NCI-H1105 (cell line): ENCODE results near the gene DCUN1D1.
A peak's percentile ranks its signal among the peaks of the same experiment; 100 is the strongest.

Source experiments
- DNase-seq: peaks from one replicate; lab custom pipeline; 2025; lab: John Stamatoyannopoulos, UW

Gene DCUN1D1

GRCh38 chr3:182935803-182936202, 44.5 kb downstream of the DCUN1D1 start:
- DNase-seq: no peak

- no peak for DNase-seq
Measured at GRCh38 chr3:182925944-182926337, 54.4 kb downstream of the DCUN1D1 start.

GRCh38 chr3:182925330-182925943, 54.9 kb downstream of the DCUN1D1 start:
- no peak for DNase-seq

- no peak for DNase-seq
Measured at GRCh38 chr3:182921665-182922355, 58.5 kb downstream of the DCUN1D1 start.

GRCh38 chr3:182920515-182921084, 59.7 kb downstream of the DCUN1D1 start:
- no peak for DNase-seq

GRCh38 chr3:182919866-182920357, 60.4 kb downstream of the DCUN1D1 start:
- DNase-seq: no peak

DNA sequence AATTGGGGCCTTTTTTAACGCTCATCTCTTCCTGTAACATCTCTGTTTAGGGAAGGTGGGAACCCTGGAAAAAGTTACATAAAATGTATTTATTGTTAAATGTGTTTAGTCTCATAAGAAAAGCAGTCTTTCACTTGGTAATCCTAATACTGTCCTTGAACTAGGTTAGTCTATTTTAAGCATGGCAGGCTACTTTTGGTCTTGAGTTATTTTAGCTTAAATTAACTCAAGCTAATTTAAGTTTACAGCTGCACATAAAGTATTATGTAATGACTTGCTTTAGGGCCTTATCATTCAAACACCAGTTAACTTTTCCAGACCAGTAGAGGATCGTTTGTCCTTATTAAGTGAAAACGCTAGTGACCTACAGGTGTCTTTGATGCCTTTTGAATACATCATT, 63.2 kb downstream of the DCUN1D1 start:
- DNase-seq: no peak

DNA sequence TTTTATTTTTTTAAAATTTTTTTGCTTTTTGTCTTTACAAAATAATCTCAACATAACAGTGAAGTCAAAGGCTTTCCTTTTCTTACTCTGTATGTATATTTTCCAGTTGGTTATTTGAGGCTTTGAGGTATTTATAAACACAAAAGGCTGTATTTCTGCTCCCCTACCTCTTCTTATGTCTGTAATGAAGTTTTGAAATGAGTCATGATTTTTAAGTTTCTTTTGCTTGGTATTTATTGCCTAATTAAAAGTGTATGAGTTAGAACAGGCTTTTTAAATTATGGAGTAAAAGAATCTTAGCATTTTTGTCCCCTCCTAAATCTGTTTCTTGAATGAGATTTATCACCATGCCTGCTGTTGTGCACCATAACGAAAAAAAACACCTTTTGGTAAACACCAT, 66.0 kb downstream of the DCUN1D1 start:
- DNase-seq: no peak

DNA sequence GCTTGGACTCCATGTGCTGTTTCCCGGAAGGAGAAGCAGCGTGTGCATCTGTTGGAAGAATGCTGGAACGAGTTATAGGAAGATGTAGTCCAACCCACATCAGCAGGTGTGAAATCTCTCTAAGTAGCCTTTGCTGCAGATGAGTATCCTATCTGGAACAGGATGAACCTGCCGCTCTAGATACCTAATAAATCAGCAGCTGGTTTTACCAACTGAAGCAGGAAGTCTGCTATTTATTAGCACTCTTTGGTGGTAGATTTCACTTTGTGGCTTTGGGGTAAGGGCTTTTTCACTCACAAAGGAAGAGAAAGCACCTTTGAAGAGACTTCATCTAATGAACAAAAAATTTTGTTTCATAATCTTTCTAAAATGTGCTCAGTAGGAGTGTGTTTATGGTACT, 66.4 kb downstream of the DCUN1D1 start:
- peak; percentile 43 for DNase-seq

GRCh38 chr3:182912474-182912873, 67.9 kb downstream of the DCUN1D1 start:
- no peak for DNase-seq

GRCh38 chr3:182911782-182912111, 68.6 kb downstream of the DCUN1D1 start:
- no peak for DNase-seq

- DNase-seq: no peak
Measured at GRCh38 chr3:182910936-182911781, 69.2 kb downstream of the DCUN1D1 start.

GRCh38 chr3:182909318-182910040, 70.9 kb downstream of the DCUN1D1 start:
- no peak for DNase-seq

GRCh38 chr3:182908471-182908870, 71.9 kb downstream of the DCUN1D1 start:
- no peak for DNase-seq

- DNase-seq: no peak
Measured at GRCh38 chr3:182906036-182906435, 74.3 kb downstream of the DCUN1D1 start.

DNA sequence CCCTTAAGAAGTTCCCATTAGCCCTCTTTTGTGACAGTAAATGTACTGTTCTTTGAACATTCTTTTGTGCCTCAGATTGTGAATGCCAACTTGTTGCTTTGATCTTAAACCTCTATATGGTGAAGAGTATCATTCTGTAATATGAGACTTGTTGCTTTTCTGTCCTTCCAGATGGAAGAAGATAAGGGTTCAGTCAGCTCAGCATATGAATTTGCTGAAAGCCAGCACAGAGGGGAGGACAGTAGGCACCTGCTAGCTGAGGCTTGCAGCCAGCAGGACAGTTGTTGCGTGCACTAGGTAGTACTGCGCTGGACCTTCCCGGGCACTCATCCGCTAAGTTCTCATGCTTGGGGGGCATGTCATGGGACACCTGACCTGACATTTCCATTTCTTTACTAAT, 74.7 kb downstream of the DCUN1D1 start:
- DNase-seq: no peak

DNA sequence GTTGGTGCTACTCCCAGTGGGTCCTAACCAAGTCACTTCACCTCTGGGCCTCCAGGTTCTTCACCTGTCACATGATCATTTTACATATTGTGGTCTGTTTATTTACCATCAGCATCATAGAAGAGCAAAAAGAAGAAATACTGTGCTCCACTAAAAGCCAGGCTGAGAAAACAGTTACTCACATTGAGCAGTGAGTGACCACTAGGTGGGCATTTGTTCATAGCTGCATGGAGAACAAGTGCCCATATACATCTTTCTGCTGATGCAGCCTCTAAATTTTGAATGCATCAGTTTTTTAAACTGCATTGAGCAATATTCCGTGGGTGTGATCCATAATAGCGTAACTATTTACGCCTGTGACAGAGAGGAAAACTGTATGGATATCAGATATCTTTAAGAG, 76.2 kb downstream of the DCUN1D1 start:
- no peak for DNase-seq

GRCh38 chr3:182902236-182902635, 78.1 kb downstream of the DCUN1D1 start:
- no peak for DNase-seq

DNA sequence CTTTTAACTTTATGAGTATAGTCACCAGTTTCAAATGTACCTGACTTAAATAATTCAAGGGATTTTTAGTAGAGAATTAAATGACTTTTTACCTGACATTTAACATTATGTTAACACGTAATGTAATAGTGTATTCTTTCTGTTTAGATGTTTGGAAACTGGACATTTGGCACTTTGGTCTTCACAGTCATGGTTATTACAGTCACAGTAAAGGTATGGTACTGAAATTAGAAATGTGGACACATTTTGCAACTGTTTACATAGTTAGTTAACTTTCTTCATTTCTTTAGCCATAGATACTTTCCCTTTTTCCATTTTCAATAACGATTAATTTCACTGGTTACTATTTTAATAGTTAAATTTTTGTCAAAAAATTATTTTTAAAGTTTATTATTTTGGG, 83.8 kb downstream of the DCUN1D1 start:
- no peak for DNase-seq

DNA sequence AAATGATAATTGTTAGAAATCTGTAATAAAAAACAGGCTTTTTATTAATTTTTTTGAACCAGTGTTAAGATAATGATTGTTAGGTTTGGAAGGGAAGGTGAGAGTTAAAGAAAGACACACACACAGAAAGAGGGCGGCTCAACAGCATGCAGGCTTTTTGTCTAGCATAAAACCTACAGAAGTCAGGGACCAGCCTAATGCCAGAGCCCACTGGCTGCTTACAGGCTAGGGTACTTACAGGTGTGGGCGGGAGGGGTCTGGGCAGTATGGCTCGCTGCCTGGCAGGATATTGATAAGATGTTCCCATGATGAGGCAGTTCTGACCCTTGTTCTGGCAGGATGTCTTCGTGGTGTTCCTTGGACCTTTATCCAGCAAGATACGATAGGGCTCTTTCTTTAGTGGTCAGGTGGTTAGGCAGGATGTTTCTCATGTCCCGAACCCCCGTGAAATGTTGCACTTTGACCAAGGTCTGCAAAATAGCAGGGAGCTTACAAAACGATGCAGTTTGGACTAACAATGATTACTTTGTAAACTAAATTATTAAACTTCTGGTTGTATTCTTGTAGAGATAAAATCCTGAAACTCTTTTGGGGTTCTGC, 84.7 kb downstream of the DCUN1D1 start:
- no peak for DNase-seq

DNA sequence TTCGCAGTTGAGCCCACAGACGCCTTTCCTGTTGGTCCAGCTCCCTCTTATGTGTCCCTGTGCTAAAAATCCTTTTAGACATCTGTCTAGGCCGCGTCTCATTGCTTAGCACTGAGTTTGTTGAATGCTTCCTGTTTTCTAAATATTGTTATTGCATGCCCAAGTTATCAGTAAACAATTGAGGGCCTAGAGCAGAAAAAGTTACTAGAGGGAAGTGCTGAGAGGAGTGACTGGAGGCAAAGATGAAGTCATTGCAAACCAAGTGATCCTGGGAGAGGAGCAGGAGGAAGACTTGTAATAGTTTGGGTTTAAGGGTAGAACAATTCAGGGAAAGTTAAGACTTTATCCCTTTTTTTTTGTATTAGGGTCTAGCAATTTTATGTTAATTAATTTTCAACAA, 88.1 kb downstream of the DCUN1D1 start:
- DNase-seq: no peak

GRCh38 chr3:182891364-182891763, 89.0 kb downstream of the DCUN1D1 start:
- no peak for DNase-seq
